LoVo (cell line): Measurements from ENCODE around the gene ABCB8.

Source experiments
- DNase-seq: peaks from one replicate; pipeline ENCODE4 v3.0.0-alpha.2; 2016; ENCODE audit warnings: low spot score

The ABCB8 gene

DNA sequence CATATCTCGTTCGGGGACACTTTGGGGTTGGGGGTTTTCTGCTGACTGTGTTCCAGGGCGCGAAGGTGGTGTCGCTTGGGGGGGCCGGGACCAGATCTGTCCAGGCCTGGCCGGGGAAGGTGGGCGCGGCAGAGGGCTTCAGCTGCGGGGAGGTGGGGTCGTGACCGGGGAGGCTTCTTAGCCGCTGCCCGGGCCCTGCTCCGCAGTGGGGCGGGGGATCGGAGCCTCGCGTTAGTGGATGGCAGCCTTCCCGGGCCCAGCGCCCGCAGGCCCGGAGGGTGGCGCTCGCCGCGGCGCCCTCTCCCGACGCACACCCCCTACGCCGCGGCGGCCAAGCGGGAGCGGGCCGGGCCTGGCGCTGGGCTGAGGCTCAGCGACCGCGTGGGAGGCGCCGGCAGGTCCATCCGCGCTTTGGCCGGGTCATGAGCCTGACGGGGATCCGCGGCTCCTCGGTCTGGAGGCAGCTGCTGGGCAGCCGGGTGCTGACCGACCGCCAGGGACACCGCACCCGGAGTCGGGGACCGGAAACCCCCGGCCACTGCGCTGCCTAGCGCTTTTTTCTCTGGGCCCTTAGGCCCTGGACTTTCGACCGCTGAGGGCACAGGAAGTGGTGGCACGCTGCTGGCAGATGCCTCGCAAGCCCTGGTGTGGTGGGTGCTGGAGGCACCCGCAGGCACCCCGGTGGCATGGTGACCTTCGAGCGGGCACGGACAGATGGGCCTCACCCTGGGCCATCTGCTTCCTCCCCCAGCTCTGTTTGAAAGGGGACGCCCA, 59.2 kb downstream of the ABCB8 start:
- DNase-seq, result peak; percentile 57

DNA sequence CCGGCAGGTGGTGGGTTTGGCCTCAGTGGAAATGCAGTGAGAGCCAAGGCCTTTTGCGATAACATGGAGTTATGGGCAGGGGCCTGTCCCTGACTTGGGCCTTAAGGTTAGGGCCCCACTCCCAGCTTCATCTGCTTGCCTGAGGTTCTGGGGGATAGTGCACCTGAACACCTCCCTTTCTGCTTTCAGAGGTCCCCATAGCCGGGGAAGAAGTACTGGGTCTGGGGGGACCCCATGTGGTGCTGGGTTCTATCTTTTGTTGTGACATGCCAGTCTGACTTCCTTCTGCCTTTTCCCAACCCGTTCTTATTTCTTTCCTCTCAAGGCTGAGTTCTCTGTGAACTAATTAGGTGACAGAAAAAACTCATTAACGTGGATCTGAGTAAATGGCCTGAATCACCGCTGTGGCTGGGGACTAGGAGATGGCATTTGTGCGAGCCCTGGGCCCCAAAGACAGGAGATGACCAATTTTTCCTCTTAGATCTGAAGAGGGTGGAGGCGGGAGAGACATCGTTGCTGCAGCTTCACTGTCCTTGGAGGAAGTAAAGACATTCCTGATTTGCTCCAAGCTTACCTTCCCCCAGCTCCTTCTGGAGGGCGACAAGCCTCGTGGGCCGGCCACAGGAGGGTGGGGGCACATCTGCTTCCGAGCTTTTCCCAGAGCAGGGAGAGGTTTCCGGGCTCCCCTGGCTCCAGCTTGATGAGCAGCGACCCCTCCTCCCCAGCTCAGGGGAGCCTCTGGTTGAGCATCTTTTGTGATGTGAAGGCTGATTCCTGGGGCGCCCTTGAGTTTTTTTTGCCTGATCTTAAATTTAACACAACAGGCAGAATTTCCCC, 60.0 kb downstream of the ABCB8 start:
- no peak for DNase-seq

DNA sequence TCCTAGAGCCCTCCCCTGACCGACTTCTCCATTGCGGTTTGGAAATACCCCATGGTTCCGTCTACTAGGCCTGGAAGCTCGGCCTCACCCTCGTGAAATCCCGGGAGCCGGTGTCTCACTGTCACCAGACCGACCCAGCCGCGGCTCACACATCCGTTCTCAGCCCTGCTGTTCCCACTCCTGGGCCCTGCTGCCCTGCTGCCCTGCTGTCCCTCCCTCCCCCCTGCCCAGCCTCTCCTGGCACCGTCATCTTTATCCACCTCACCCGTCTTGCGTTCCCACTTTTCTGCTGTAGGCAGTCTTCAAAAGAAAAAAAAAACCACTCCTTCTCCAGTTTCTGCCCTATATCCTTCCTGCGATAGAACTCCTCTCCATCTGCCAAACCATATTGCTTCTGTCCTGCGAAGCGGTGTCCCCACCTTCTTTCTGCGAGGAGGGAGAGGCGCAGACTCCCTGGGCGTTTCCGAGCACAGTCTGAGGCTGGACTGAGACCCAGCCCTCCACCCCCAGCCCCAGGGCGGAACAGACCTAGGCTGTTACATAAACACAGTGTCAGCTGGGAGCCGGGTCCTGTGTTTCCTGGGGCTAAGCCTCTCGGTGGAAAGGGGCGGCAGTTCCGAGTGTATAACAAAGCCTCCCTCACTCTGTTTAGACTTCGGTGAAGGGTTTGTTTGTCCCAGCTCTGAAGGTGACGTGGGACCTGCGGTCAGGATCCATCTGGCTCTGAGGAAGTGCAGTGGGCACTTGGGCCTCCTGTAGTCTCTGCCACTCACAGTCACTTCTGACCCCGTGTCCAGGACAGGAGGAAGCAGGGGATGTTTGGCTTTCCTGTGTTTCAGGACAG, 60.8 kb downstream of the ABCB8 start:
- no peak for DNase-seq

DNA sequence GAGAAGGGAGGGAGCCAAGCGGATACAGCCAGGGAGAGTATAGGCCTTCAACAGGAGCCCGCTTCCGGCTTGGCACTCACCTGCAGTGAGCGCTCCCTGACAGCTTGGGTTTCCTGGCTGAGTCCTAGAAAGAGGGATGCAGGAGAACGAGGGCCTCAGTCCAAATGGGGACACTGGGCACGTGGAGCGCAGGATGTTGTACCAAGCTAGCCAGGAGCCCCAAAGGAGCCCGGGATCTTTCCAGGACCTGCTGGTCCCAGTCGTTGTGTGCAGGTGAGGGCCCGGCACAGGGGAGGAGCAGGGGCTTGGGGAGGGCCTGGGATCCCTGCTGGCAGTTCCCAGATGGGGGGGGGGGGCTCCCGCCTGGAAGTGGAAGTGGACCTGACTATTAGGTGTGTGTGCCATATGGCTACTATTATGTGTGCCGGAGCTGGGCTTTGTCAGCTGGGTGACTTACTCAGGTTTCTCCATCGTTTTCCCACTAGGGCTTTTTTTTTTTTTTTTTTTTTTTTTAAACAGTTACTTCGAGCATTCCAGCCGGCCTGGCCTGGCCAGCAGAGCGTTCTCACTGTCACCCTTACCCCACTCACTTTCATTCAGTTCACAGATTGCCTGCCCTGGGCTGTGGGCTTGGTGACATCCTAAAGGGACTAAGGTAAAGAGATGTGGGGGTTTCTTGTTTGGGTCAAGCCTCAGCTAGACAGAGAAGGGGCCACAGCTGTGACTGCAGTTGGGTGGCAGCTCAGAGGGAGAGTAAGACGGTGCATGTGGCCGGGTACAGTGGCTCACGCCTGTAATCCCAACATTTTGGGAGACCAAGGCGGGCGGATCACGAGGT, 61.9 kb downstream of the ABCB8 start:
- no peak for DNase-seq

DNA sequence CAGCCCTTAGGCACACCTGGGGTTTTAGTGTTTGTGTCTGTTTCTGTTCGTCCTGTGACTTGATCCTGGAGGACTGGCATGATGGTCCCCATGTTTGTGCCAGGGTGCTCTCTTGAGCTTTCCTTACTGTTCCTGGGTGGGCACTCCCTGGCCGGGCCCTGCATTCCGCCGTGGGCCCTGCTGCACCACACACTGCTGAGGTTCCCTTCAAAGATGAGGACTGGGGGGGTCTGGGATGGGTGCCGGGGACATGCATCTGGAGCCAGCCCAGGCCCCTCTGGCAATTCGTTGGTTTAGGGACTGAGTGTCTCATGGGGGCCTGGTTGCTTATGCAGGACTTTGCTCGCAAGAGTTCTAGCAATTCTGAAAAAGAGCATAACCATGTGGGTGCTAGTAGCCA, 62.8 kb downstream of the ABCB8 start:
- no peak for DNase-seq

DNA sequence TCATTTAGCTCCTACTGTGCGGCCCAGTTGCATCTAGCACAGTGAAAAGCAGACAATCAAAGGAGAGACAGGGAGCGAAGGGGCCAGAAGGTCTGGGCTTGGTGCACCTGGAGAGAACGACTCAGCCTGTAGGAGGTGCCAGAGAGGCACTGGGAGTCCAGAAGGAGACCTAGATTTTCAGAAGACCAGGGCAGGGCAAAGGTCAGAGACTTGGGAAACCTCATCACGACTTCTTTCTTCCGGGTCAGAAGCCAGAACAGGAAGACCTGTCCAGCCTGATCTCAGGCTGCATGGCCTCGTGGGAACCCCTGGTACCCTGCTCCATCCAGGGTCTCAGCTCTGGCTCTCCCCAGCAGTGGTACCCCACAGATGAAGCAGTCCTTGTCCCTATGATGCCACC, 63.2 kb downstream of the ABCB8 start:
- no peak for DNase-seq

DNA sequence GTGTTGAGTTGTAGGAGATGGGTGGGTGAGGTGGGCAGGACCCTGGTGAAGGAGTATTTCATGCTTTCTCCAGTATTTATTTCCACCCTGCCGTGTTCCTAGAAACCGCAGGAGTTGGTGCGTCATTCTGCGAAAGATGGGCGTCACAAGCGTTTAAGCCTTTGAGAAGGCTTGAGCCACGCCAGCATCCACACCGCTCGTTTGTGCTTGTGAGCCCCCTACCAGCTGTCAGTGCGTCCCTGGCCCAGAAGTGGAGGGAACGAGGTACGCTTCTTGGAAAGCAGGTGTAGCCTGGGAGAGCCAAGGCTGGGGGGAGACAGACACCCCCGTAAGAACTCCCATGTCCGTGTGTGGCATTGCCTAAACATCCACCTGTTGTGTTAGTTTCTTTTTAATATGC, 63.7 kb downstream of the ABCB8 start:
- no peak for DNase-seq

DNA sequence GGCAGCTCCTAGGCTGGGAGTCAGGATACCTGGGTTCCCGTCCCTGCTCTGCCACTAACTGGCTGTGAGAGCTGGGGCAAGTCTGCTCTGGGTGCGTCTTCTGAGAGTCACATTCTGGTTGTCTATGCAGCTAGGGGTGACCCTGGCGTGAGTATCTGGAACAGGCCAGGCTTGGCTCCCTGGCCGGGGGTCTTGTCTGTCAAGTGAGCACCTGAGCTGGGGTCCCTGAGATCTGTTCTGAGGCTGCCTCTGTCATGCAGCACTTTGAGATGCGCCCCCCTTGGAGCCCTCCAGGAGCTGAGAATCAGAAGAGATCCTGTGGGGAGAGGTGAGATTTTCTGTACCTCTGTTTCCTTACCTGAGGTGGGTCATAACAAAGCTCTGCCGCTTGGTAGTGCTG, 65.5 kb downstream of the ABCB8 start:
- no peak for DNase-seq

DNA sequence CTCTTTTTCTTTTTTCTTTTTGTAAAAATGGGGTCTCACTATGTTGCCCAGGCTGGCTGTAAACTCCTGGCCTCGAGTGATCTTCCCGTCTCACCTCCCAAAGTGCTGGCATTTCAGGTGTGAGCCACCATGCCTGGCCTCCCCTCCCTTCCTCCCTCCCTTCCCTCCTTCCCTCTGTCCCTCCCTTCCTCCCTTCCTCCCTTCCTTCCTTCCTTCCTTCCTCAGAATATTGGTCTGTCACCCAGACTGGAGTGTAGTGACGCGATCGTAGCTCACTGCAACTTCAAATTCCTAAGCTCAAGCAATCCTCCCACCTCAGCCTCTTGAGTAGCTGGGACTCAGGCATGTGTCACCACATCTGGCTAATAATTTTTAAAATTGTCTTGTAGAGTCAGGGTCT, 66.4 kb downstream of the ABCB8 start:
- no peak for DNase-seq

DNA sequence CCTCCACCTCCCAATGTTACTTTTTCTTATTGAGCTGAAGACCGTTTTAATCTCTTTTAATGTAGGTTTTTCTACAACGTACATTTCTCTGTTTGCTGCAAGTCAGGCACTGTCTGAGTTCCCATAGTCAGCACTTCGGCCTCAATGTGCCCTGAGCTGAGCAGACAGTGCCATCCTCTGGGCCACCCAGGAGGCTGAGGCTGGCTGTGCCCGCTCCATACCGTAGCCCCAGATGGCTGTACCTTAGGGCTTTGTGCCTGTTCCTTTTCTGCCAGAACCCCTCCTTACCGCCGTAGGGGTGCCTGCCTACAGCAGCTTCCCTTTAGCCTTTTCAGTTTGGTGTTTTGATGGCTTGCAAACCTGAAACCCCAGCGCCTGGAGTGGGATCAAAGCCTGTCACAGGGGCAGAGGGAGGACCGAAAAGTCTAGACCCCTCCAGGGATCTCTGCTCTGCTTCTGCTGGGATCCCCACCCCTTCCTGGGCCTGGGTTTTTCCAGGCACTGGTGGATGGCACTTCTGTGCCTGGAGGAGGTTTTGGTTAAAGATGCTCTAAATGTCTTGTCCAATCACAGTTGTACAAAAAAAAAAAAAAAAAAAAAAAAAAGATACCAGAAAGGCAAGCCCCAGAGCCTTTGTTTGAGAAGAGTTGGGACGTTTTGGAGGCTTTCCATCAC, 67.0 kb downstream of the ABCB8 start:
- no peak for DNase-seq

DNA sequence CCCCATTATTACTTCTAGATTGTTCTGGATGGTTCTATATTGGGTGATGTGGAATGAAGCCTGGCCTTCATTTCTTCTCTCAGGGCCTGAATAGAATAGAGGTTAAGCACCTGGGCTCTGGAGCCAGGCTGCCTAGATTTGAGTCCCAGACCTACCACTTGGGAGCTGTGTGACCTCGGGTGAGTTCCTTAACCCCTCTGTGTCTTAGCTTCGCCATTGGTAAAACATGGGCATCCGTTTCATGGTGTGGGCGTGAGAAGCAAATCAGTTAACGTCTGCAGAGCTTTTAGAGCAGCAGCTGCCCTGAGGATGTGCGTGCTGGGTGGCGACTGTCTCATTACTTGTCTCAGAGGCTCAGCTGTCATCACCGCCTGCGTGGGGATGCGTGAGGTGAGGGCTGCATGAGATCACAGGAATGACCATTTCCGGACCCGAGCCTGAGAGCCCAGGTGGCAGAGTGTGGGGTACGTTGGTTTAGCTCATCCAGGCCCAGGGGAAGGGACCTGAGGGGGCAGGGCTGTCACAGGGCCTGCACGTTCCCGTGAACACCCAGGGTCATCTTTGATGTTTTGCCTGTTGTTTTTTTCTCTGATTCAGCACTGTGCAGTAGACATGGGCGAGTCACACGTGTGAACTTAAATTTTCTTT, 67.7 kb downstream of the ABCB8 start:
- DNase-seq, result no peak
